Fibroblast of the aortic adventitia (primary cell): ENCODE measurements around the gene CYB561. TPM values are rescaled to one million over a fixed set of nuclear protein-coding genes. Genes with fewer than 3 reads are reported as not detected.
"Not testable (repeated sequence)": the region's sequence is repeated elsewhere in the genome, so short reads cannot be mapped to it uniquely, and the experiment has no call there.

Experiments
- DNase-seq: peaks from one replicate; pipeline ENCODE4 v3.0.0-alpha.2; 2010; ENCODE audit warnings: low read depth
- H3K4me3 ChIP-seq: 2 replicates; pipeline ENCODE4 v1.5.1; 2011; ENCODE audit warnings: low read depth, mild to moderate bottlenecking, control low read depth, low read length, moderate library complexity
- CTCF ChIP-seq: IDR thresholded peaks from 2 replicates; pipeline ENCODE4 v1.5.1; 2011; ENCODE audit warnings: mild to moderate bottlenecking, low read length, control low read depth, inconsistent platforms; ENCODE audit not compliant: insufficient read depth
- total RNA-seq: library from RNA; depleted of rRNA; stranded (reverse); fragments of >200 nt; gene quantifications from 2 replicates; pipeline ENCODE4 v1.2.3, GENCODE V29; 2012; ENCODE audit warnings: low replicate concordance

The CYB561 gene
- total RNA-seq, 1 donor: 29.5 TPM

- no peak for TF ChIP-seq CTCF
- DNase-seq: no peak
- H3K4me3 ChIP-seq: no peak overlapping the region
Measured at GRCh38 chr17:63475491-63476412, 29.6 kb upstream of the CYB561 start.

- no peak for DNase-seq
- no peak overlapping the region for H3K4me3 ChIP-seq
Measured at GRCh38 chr17:63474586-63475460, 28.7 kb upstream of the CYB561 start.

GRCh38 chr17:63474174-63474573, 28.1 kb upstream of the CYB561 start:
- no peak overlapping the region for H3K4me3 ChIP-seq
- TF ChIP-seq CTCF: no peak
- DNase-seq: peak; percentile 44

More at GRCh38 chr17:63474586-63475460, 28.7 kb upstream of the CYB561 start:
- TF ChIP-seq CTCF: no peak

GRCh38 chr17:63468099-63468498, 22.0 kb upstream of the CYB561 start:
- H3K4me3 ChIP-seq, DNase-seq: not testable (repeated sequence)

- TF ChIP-seq CTCF: no peak
- no peak for DNase-seq
- no peak overlapping the region for H3K4me3 ChIP-seq
Measured at GRCh38 chr17:63464691-63465236, 18.7 kb upstream of the CYB561 start.

- no peak overlapping the region for H3K4me3 ChIP-seq
- TF ChIP-seq CTCF: no peak
- DNase-seq: no peak
Measured at GRCh38 chr17:63463771-63464170, 17.7 kb upstream of the CYB561 start.

- DNase-seq: no peak
- no peak for TF ChIP-seq CTCF
- H3K4me3 ChIP-seq: no peak overlapping the region
Measured at GRCh38 chr17:63460018-63460417, 13.9 kb upstream of the CYB561 start.
